AG09319 (cell line): ENCODE measurements around the gene TTI1.

Experiments
- DNase-seq: peaks from one replicate; pipeline ENCODE4 v3.0.0-alpha.2; 2010; ENCODE audit warnings: low read depth; ENCODE audit errors: extremely low read depth
- CTCF ChIP-seq: IDR thresholded peaks from 2 replicates; pipeline ENCODE4 v1.5.1; 2011; ENCODE audit warnings: low read depth, mild to moderate bottlenecking, inconsistent platforms, low read length, moderate library complexity

Gene TTI1

GRCh38 chr20:38024496-38024895 is 8.8 kb downstream of the TTI1 start:
- TF ChIP-seq CTCF = no peak
- no peak for DNase-seq

- no peak for TF ChIP-seq CTCF
- peak; percentile 83 for DNase-seq
Observed at GRCh38 chr20:38023181-38024001, 9.9 kb downstream of the TTI1 start.

GRCh38 chr20:38021087-38021772 is 12.0 kb downstream of the TTI1 start:
- no peak for DNase-seq

GRCh38 chr20:38018385-38018784 is 14.9 kb downstream of the TTI1 start:
- no peak for TF ChIP-seq CTCF
- DNase-seq = no peak

More at GRCh38 chr20:38021087-38021772, 12.0 kb downstream of the TTI1 start:
- TF ChIP-seq CTCF = no peak

- no peak for DNase-seq
- no peak for TF ChIP-seq CTCF
Observed at GRCh38 chr20:38017959-38018358, 15.3 kb downstream of the TTI1 start.

GRCh38 chr20:38013887-38014286 is 19.4 kb downstream of the TTI1 start:
- DNase-seq = no peak
- no peak for TF ChIP-seq CTCF

GRCh38 chr20:38012332-38012731 is 20.9 kb downstream of the TTI1 start:
- no peak for DNase-seq
- no peak for TF ChIP-seq CTCF
